Epithelial cell of prostate (primary cell): ENCODE results near the gene AGAP6.
"Not testable (repeated sequence)": the region's sequence is repeated elsewhere in the genome, so short reads cannot be mapped to it uniquely, and the experiment has no call there.

Experiments
- DNase-seq: peaks from one replicate; pipeline ENCODE4 v3.0.0-alpha.2; 2011; ENCODE audit warnings: low read depth, low spot score
- H3K27ac ChIP-seq: fragments of 450-650 bp; 2 replicates; pipeline ENCODE4 v1.5.1; 2017; ENCODE audit warnings: mild to moderate bottlenecking

The AGAP6 gene

GRCh38 chr10:50021646-50022045 lies 33.4 kb downstream of the AGAP6 start:
- no peak overlapping the region for H3K27ac ChIP-seq
- DNase-seq, result no peak

GRCh38 chr10:50024716-50025383 lies 36.6 kb downstream of the AGAP6 start:
- not testable (repeated sequence) for DNase-seq, H3K27ac ChIP-seq

- DNase-seq, result no peak
- no peak overlapping the region for H3K27ac ChIP-seq
Measured at GRCh38 chr10:50025627-50026026, 37.4 kb downstream of the AGAP6 start.

GRCh38 chr10:50027195-50027594 lies 39.0 kb downstream of the AGAP6 start:
- no peak overlapping the region for H3K27ac ChIP-seq
- no peak for DNase-seq

- DNase-seq, result no peak
- no peak overlapping the region for H3K27ac ChIP-seq
Measured at GRCh38 chr10:50033481-50033880, 45.3 kb downstream of the AGAP6 start.

GRCh38 chr10:50035337-50035736 lies 47.1 kb downstream of the AGAP6 start:
- DNase-seq, H3K27ac ChIP-seq: not testable (repeated sequence)

- H3K27ac ChIP-seq, result no peak overlapping the region
- DNase-seq, result peak; percentile 34
Measured at GRCh38 chr10:50044941-50045664, 56.9 kb downstream of the AGAP6 start.

GRCh38 chr10:50046457-50046856 lies 58.3 kb downstream of the AGAP6 start:
- H3K27ac ChIP-seq, DNase-seq: not testable (repeated sequence)

GRCh38 chr10:50047594-50047993 lies 59.4 kb downstream of the AGAP6 start:
- H3K27ac ChIP-seq, DNase-seq: not testable (repeated sequence)

GRCh38 chr10:50051995-50052660 lies 63.9 kb downstream of the AGAP6 start:
- DNase-seq, H3K27ac ChIP-seq: not testable (repeated sequence)

- not testable (repeated sequence) for DNase-seq, H3K27ac ChIP-seq
Measured at GRCh38 chr10:50052778-50053376, 64.7 kb downstream of the AGAP6 start.

GRCh38 chr10:50055494-50056292 lies 67.5 kb downstream of the AGAP6 start:
- H3K27ac ChIP-seq, DNase-seq: not testable (repeated sequence)

GRCh38 chr10:50056654-50057053 lies 68.4 kb downstream of the AGAP6 start:
- not testable (repeated sequence) for DNase-seq, H3K27ac ChIP-seq

GRCh38 chr10:50058727-50059126 lies 70.5 kb downstream of the AGAP6 start:
- not testable (repeated sequence) for H3K27ac ChIP-seq

GRCh38 chr10:50059946-50060345 lies 71.7 kb downstream of the AGAP6 start:
- DNase-seq, H3K27ac ChIP-seq: not testable (repeated sequence)

More at GRCh38 chr10:50058727-50059126, 70.5 kb downstream of the AGAP6 start:
- DNase-seq, result not testable (repeated sequence)
